HL-60/S4 treated with phorbol 12-myristate 13-acetate at 8.2 ng/mL for 4 days and 3 days (cell line): Measurements from ENCODE around the gene FOXA1.

ENCODE experiments used
- in situ Hi-C: fragments of 300-500 bp; cut with MboI; formaldehyde crosslinking; loops from 2 replicates; pipeline ENCODE4 v1.15.0; 2022; ENCODE audit warnings: low sequenced_read_pairs

FOXA1 gene

DNA sequence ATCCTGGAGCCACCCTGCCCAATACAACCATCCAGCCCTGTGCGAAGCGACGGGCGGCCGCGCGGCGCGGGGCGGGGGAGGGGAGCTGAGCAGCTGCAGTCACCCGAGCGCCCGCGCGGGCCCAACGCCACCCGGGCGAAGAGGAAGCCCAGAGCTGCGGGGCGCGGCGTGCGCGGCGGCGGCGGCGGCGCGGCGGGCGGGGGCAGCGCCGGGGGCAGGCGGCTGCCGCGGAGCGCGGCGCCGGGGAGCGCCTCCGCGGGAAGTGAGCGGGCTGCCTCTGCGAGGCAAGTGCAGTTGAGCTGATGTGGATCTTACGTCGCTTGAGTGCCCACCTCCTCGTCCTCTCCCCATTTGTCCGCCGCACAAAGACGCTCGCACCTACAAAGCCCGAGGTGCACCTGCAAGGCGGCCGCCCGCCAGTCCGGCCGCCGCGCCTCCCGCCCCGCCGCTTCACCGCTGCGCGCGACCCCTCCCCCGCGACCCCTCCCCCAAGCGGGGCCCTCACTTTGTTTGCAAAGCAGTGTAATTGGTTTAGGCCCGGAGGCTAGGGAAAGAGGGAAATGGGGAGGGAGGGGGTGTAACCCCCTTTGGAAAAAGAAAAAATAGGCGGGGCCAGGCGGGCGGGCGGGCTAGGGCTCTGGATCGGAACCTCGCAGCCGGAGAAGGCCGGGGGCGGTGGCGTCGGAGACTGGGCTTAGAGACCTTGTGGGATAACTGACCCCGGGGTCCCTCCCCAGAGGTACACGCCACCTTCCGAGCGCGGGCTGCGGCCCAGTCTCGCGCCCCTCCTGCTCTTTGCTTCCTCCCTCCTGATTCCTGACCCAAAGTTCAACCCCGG, at the start of gene FOXA1, which contains the start of gene TTC6:
FOXA1 (minus strand) TSS at position 279 of the 838 bp plus-strand sequence; CDS start at position 2, 277 bp downstream.
TTC6 (plus strand) TSS at position 659 of the 838 bp plus-strand sequence. CDS start 26,436 bp downstream, outside the sequence.
- in situ Hi-C loops: no loop called here

DNA sequence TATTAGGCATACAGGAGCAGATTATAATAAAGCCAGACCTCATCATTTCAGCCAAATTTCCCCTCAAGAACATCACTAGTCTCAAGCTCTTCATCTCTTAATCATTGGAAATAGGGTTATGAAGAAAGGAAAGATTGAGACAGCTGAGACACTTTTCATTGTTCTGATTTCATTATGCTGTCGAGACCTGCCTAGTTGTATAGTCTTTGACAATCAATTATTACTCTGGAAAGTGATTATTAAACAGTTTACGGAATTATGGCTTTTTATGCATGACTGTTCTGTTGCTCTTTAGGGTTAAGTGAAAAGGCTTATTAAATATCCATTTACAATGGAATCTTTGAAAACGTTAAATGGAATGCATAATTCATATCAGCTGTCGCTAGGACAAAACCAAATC, 48.7 kb upstream of the FOXA1 start:
- in situ Hi-C loops: no loop called here

DNA sequence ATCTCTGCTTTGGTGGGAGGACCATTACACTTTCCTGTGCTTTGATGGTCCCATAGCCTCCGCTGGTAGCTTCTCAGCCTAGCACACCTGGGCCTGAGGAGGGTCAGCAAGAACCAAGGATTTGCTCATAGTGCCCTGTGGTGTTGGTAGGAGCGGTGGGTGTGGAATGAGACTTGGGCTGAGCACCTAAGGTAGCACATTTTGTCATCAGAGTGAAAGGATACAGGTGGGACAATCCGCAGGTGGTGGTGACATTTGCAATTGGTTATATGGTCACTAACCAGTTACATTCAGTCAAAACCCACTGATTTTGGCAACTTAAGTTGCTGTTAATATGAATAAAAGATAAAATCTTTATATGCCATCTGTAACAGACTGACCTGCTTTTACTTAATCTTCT, 47.1 kb upstream of the FOXA1 start:
- in situ Hi-C loops: no loop called here

DNA sequence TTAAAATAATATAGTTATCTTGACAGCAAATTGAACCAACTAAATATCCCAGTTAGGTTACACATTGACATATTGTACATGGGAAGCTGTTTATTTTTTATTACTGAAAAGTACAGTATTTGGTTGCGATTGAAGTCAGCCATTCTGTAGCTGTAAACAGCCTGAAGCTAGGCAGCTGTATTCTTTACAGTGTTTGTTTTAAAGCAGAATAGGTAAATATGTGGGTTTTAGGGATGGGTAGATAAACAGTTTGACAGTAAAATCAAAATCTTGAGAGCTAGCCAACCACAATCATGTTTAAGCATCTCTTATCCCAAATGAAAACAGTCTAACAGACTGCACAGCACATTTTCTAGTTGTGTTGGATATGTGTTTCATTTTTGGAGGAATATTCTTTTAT, 46.1 kb upstream of the FOXA1 start:
- in situ Hi-C loops: no loop called here

DNA sequence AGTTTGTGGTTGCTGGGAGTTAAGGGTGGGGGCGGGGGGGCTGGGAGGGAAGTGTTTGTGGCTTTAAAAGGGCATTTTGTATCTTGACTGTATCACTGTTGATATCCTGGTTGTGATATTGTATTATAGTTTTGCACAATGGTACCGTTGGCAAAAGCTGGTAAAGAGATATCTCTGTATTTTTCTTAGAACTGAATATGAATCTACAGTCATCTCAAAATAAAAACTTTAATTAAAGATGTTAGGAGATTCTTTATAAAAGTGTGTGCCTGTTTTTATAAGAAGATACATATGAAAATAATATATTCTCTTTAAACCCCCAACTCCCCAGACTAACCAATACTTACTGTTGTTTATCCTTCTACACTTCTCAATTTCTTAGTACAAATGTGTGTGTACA, 43.5 kb upstream of the FOXA1 start:
- in situ Hi-C loops: no loop called here

DNA sequence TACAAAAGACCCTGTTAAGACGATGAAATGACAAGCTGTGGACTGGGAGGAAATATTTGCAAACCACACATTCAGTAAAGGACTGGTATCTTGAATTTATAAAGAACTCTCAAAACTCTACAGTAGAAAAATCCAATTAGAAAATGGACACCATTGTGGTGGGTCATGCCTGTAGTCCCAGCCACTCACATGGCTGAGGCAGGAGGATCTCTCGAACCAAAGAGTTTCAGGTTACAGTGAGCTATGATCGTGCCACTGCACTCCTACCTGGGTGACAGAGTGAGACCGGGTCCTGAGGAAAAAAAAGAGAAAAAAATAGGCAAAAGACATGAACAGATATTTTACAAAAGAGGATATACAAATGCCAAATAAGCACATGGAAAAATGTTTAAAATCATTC, 42.3 kb upstream of the FOXA1 start:
- in situ Hi-C loops: no loop called here

DNA sequence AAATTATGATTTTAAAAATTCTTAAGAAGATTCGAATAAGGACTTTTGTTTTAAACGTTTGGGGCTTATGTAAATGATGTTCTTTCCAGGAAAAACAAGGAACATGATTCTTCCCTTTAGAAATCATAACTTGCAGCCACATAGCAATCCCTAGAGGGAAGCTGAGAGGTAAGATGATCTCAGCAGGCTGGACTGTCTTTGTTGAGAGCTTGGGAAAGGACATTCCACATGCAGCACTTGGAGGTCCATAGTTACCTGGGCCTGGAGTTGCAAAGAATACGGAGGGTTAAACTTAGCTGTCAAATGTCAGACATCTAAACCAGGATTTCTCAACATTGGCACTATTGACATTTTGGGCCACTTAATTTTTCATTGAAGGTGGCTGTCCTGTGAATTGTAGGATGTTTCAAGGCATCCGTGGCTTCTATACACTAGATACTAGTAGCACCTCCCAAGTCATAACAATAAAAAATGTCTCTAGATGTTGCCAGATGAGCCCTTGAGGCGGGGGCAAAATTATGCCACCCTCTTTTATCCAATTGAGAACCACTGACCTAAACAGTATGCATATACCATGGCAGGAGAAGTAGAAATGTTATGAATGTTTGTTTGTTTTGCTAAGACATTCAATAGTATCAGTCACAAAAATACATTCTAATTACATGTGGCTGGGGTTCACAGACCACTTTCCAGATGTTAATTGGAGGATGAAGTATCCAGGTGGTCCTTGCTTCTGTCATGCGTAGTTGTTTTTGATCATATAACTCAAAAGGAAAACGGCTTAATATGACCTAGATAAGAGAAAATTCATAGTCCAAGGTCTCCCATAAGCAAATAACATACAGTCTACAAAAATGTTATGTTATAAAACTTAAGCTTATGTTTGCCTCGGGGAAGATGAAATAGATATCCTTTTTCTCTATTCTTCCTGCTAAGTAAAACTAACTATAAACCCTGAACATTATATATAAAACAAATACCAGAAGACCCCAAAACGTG, 30.8 kb upstream of the FOXA1 start:
- in situ Hi-C loops: no loop called here

DNA sequence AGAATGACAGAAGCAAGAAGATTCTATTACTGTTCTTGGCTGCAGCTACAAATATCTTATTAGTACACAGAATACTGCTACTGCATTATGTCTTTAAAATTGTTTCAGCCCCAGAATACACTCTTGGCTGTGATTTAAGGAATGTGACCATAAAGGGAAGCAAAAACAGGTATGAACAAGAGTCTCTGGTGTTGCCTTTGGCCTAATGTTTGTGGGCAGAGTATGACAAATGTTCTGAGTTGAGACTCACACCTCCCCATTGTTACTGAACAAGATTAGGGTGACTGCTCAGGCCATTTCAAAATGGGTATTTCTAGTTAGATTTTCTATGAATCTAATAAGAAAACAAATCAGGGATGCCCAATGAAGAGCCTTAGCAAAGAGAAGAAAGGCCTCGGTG, 28.9 kb upstream of the FOXA1 start:
- in situ Hi-C loops: no loop called here

DNA sequence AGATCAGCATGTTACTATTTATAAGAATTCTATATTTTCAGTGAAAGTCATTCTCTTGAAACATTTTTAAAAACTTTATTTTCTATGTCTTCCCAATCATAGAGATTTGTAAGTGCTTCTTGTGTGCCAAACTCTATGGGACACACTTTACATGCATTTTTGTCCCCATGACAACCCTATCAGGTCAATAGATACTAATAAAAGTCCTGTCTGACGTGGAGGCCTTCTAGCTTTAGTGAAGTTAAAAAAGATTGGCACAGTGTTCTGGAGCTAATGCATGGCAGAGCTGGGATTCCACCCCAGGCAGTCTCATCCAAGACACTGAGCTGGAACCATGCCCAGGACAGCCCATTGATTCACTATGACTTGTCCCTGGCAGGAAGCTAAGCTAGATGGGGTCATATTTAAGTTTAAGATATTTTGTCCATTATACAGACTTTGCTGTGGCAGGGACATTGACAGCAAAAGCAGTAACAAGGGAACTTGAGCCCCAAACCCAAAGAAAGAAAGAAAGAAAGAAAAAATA, 28.4 kb upstream of the FOXA1 start:
- in situ Hi-C loops: no loop called here

DNA sequence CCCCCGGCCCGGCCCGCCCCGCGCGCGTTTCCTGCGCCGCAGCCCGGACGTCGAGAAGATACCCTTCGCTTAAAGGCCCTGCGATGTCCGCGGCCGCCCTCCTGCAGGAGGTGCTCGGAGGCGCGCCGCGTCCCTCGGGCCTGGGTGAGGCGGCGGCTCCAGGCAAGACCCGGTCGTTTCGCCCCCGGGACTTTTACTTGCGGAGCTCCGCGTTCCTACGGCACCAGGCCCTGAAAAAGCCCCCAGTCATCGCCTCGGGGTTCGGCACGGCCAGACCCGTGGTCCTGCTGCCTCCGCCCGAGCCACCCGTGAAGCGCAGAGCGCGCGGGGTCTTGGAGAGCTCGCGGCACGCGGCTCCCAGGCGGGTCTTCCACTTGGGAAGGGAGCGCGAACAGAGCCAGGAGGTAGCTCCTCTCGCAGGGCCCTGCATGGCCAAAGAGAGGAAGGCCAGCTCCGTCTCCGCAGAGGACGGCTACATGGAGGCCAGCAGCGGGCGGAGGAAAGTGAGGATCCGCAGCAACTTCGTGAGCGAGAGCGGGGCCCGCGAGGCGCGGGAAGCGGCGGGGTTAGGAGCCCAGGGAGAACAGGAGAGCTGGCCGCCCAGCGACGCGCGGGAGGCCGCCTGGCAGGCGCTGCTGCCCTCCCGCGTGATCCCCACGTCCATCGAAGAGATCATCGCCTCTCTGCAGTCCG, 27.3 kb upstream of the FOXA1 start:
- in situ Hi-C loops: no loop called here

DNA sequence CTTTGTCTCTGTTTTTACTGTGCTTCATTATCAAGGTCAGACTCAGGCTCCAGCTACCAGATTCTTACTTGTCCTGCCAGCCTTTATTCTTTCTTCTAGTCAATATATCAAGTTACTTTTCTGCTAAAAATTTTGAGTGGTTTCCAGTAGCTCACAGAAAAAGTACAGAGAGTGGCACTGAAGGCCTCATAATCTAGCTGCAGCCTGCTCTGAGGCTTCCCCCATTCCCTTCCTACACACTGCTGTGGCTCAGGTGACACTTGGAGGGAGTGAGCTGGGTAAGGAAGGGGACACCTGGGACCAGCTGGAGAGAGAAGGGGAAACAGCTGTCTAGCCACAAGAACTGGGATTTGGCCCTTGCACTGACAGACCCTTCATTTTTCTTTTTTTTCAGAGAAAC, 25.8 kb upstream of the FOXA1 start:
- in situ Hi-C loops: no loop called here

DNA sequence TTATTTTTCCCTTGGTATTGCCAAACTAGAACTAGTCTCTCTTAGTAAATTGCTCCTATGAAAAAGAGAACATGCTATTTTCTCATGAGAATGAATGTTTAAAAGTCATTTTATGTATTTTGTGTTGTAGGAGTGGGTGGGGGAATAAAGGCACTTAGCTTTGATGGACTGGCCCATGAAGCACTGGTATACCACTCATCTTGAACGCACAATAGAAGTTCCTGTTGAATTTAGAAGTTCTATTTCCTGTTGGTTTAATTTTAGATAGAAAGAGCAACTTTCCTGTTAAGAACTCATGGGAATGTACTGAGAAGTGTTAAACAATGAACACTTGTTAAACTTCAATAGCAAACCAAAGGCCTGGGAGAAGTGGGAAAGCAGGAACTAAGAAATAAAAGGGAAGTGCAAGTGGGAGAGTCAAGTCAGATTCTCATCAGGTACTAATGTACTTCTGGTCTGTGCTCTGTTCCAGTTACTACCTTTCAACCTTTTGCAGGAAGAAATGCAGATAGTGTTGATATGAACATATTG, 23.5 kb upstream of the FOXA1 start:
- in situ Hi-C loops: no loop called here

DNA sequence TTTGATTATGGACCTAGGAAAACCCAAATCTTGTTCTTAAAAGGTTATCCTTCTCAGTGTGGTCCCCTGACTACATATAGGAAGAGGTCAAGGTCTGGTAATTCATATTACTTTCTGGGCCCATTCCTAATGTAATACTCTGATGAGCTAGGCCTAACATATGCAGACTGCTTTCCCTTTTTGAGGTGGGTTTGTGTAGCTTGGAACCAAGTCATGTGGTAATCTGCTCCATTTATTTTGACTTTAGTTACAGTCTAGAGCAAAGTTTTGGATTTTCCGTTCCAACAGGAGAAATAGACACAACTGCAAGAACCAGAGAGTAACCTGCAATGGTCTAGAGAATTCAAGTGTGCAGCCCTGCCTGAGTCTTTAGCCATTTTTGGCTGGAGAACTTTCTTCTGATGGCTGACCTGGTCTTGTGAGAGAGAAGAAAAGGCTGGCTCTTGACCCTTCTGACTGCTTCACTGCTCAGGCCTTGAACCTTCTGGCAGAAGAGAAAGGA, 22.9 kb upstream of the FOXA1 start:
- in situ Hi-C loops: no loop called here

DNA sequence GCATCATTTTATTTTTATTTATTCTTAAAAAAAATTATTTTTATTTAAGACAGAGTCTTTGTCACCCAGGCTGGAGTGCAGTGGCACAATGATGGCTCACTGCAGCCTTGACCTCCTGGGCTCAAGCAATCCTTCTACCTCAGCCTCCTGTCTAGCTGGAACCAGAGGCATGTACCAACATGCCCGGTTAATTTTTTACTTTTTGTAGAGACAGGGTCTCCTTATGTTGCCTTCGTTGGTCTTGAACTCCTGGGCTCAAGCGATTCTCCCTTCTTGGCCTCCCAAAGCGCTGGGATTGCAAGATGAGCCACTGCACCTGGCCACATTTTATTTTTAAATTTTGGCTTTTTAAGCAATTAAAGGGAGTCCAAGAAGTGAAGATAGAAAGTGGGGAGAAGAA, 21.8 kb upstream of the FOXA1 start:
- in situ Hi-C loops: no loop called here

DNA sequence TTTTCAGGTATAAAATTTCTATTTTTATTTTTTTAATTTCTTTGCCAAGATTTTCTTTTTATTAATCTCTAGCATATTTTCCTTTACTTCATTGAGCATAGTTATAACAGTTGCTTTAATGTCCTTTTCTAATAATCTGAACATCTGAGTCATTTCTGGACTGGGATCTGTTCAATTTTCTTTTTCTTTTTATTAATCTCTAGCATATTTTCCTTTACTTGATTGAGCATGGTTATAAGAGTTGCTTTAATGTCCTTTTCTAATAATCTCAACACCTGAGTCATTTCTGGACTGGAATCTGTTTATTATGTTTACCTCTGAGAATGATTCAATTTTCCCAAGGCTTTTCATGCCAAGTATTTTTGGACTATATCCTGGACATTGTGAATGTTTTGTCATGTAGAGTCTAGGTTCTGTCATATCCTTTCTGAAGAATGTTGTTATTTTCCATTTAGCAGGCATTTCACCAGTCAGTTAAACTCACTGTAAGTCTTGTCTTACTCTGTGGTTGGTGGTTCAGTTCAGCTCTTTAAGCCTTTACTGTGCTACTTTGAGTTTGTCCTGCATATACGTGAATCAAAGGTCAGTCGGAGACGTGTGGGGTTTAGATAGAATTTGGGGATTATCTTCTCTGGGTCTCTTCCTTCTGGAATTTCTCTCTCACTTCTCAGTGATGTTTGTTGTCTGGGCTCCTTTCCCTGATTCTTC, 20.7 kb upstream of the FOXA1 start:
- in situ Hi-C loops: no loop called here

DNA sequence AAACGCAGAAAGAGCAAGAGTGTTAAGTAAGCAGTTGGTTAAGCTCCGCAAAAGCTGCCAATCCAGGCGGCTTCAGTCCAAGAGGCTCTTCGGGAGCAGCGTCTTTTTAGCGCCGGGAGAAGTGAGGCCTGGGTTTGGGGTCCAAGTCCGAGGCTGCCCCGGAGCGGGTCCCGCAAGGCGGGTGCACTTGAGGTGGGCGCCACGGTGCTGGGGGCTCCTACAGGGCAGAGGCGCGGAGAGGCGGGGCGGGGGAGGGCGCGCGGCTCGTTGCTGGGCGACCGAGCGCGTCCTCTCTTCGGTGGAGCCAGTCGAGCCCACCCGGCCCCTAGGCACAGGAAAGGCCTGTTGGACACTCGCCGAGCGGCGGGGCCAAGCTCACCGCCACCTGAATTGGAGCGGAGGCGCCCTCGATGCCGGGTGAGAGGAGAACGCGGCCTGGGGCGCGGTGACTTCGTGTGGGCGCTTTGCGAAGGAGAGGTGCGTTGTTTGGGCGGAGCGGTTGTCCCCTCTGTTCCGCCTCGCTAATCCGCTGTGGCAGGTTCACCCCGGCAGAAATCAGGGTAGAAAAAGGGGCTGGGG, 16.0 kb upstream of the FOXA1 start:
- in situ Hi-C loops: no loop called here

DNA sequence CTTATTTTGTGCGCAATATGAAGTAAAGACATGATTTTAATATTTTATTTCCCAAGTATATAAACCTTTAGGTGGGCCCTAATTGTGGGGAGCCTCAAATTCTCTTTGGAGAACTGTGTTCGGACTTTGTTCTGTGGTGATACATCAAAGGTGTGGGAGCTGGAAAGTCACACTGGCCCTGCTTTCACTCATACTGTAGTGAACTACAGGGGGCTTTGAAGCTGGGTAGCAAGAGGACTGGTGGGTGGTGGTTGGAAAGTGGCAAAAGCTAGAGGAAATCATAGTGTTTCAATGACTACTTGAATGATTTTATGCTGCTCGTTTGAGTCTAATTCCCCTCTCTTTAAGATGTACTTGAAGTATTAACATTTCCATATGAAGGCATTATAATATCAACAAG, 13.6 kb upstream of the FOXA1 start:
- in situ Hi-C loops: no loop called here

DNA sequence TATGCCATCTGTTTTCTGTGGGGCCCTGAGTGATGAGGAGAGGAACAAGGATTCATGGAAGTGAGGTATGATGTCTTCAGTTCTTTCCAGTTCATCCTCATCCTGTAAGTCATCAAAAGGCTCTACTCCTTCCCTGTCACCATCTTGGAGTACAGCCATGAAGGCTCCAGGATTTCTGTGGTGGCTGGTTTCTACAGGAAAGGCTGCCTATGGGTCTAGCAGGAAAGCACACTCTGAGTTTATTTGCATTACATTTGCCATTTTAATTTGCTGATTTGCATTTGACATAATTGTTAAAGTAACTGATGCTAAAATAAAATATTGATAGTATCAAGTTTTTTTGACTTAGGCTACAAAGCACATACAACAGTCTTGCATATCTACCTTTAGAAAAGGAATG, 11.6 kb upstream of the FOXA1 start:
- in situ Hi-C loops: no loop called here

DNA sequence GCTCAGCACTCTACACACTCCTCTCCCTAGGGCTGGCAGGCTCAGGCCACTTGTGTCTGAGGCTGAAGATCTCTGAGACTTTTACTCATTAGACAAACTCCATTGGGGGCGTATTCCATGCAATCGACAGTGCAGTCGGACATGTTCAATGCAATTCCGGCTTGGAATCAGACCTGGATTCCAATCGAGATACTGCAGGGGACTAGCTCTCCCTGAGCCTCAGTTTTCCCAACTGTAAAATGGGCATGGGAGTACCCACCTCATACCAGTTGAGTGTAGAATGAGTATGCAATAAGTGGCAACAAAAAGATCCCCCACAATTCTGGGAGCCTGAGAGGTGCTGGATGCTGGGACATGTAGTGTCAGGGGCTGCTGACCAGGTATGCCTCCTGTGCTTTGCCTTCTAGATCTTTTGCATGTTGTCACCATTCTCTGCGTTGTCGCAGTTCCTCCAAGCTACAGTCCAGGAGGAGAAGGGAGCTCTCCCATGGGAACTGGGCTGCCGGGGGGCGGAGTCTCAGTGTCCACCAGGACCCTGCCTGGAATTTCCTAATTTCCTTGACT, 8.7 kb upstream of the FOXA1 start:
- in situ Hi-C loops: no loop called here
